Measurements from ENCODE around the gene TMEM101.

The TMEM101 gene

GRCh38 chr17:43979671-43980070, 35.1 kb downstream of the TMEM101 start:
- Histone ChIP-seq H3K4me1 (ENCODE audit: insufficient read depth, low read length) (no peaks in the 10 kb centered on the region), H3K4me3 (ENCODE audit: low read depth in 1 of 2, low read length in 2 of 2) (no peak overlapping the region), H2AFZ (ENCODE audit: low read depth, low read length) (no peak overlapping the region), H3K9me3 (ENCODE audit: insufficient read depth, low read length, severe bottlenecking) (no peaks in the 10 kb centered on the region), H3K79me2 (ENCODE audit: insufficient read depth, low read length) (no peaks in the 10 kb centered on the region), H3K27ac (ENCODE audit: low read length) (no peak overlapping the region), H3K9ac (ENCODE audit: low read depth, low read length) (no peak overlapping the region), H3K36me3 (ENCODE audit: insufficient read depth, low read length) (no peaks in the 10 kb centered on the region), H4K20me1 (ENCODE audit: insufficient read depth, low read length) (no peaks in the 10 kb centered on the region), H3K4me2 (ENCODE audit: insufficient read depth, low read length) (no peak overlapping the region), H3K27me3 (ENCODE audit: insufficient read depth, low read length, poor library complexity) (no peaks in the 10 kb centered on the region)
- DNase-seq (no peak), ATAC-seq (ENCODE audit: insufficient read depth, low read depth) (no peak)
- TF ChIP-seq CTCF (IDR thresholded peaks at IDR 0.05; ENCODE audit: borderline replicate concordance, extremely low read depth, low read length, poor library complexity, severe bottlenecking), result no peak
- no peak for TF ChIP-seq EZH2 (IDR thresholded peaks at IDR 0.05; ENCODE audit: borderline replicate concordance, low read depth, low read length, severe bottlenecking)

DNA sequence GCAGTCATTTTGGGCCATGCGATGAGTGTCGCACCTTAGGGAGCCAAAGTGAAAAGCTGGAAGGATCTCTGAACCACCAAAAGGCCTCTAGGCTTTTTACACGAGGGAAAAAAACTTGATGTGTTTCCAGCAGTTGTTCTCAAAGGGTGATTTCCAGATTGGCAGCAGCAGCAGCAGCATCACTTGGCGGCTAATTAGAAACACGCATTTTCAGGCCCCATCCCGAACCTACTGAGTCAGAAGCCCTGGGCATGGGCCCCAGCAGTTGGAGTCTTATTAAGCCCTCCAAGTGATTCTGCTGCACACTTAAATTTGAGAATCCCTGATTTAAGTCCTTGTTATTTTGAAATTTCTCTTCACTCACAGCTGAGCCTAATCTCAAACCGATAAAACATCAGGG, 35.8 kb downstream of the TMEM101 start:
- DNase-seq (no peak), ATAC-seq (ENCODE audit: insufficient read depth, low read depth) (no peak)
- H3K36me3 ChIP-seq (ENCODE audit: insufficient read depth, low read length), result no peaks in the 10 kb centered on the region
- H3K4me2 ChIP-seq (ENCODE audit: insufficient read depth, low read length), result no peak overlapping the region
- no peak overlapping the region for H3K27ac ChIP-seq (ENCODE audit: low read length)
- H3K27me3 ChIP-seq (ENCODE audit: insufficient read depth, low read length, poor library complexity), result no peaks in the 10 kb centered on the region
- TF ChIP-seq CTCF (IDR thresholded peaks at IDR 0.05; ENCODE audit: borderline replicate concordance, extremely low read depth, low read length, poor library complexity, severe bottlenecking) (no peak), EZH2 (IDR thresholded peaks at IDR 0.05; ENCODE audit: borderline replicate concordance, low read depth, low read length, severe bottlenecking) (no peak)
- H2AFZ ChIP-seq (ENCODE audit: low read depth, low read length), result no peak overlapping the region
- no peaks in the 10 kb centered on the region for H3K79me2 ChIP-seq (ENCODE audit: insufficient read depth, low read length)
- H3K4me3 ChIP-seq (ENCODE audit: low read depth in 1 of 2, low read length in 2 of 2), result no peak overlapping the region
- no peaks in the 10 kb centered on the region for H3K4me1 ChIP-seq (ENCODE audit: insufficient read depth, low read length)
- no peaks in the 10 kb centered on the region for H3K9me3 ChIP-seq (ENCODE audit: insufficient read depth, low read length, severe bottlenecking)
- H3K9ac ChIP-seq (ENCODE audit: low read depth, low read length), result no peak overlapping the region
- no peaks in the 10 kb centered on the region for H4K20me1 ChIP-seq (ENCODE audit: insufficient read depth, low read length)

DNA sequence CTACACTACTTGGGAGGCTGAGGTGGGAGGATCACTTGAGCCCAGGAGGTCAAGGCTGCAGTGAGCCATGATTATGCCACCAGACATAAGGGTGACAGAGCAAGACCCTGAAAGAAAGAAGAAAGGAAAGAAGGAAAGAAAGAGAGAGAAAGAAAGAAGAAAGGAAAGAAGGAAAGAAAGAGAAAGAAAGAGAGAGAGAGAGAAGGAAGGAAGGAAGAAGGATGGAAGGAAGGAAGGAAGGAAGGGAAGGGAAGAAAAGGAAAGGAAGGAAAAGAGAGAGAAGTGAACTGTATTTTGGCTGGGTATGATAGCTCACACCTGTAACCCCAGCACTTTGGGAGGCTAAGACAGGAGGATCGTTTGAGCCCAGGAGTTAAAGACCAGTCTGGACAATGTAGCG, 36.7 kb downstream of the TMEM101 start:
- no peaks in the 10 kb centered on the region for H3K9me3 ChIP-seq (ENCODE audit: insufficient read depth, low read length, severe bottlenecking)
- H3K27ac ChIP-seq (ENCODE audit: low read length), result no peak overlapping the region
- H3K79me2 ChIP-seq (ENCODE audit: insufficient read depth, low read length), result no peaks in the 10 kb centered on the region
- no peaks in the 10 kb centered on the region for H4K20me1 ChIP-seq (ENCODE audit: insufficient read depth, low read length)
- H3K4me3 ChIP-seq (ENCODE audit: low read depth in 1 of 2, low read length in 2 of 2), result no peak overlapping the region
- H3K4me2 ChIP-seq (ENCODE audit: insufficient read depth, low read length), result no peak overlapping the region
- no peaks in the 10 kb centered on the region for H3K4me1 ChIP-seq (ENCODE audit: insufficient read depth, low read length)
- ATAC-seq (ENCODE audit: insufficient read depth, low read depth) (no peak), DNase-seq (no peak)
- H2AFZ ChIP-seq (ENCODE audit: low read depth, low read length), result no peak overlapping the region
- no peak overlapping the region for H3K9ac ChIP-seq (ENCODE audit: low read depth, low read length)
- no peaks in the 10 kb centered on the region for H3K27me3 ChIP-seq (ENCODE audit: insufficient read depth, low read length, poor library complexity)
- TF ChIP-seq CTCF (IDR thresholded peaks at IDR 0.05; ENCODE audit: borderline replicate concordance, extremely low read depth, low read length, poor library complexity, severe bottlenecking) (no peak), EZH2 (IDR thresholded peaks at IDR 0.05; ENCODE audit: borderline replicate concordance, low read depth, low read length, severe bottlenecking) (no peak)
- no peaks in the 10 kb centered on the region for H3K36me3 ChIP-seq (ENCODE audit: insufficient read depth, low read length)
